Spleen (tissue), 11 donors: Measurements from ENCODE around the gene RAD51B. TPM values are rescaled to one million over a fixed set of nuclear protein-coding genes. Genes with fewer than 3 reads are reported as not detected.

Source experiments
- DNase-seq: peaks from one replicate; pipeline ENCODE4 v3.0.0-alpha.2; 2020
- H3K27ac ChIP-seq, 8 donors: fragments of 200-600 bp; sonication (generic) in 7 of 8; 1 replicate in 4 of 8; 2 replicates in 4 of 8; pipeline versions ENCODE4 v1.5.0 to v1.8.0; 2016 to 2021; ENCODE audit warnings: inconsistent platforms in 4 of 8, mild to moderate bottlenecking in 4 of 8, moderate library complexity in 1 of 8
- H3K27me3 ChIP-seq, 7 donors: fragments of 200-600 bp; sonication (generic) in 6 of 7; replicated peaks in 1 of 7; 1 replicate in 4 of 7; 2 replicates in 3 of 7; pipeline versions ENCODE4 v1.5.0 to v1.8.0; 2016 to 2021; ENCODE audit warnings: inconsistent platforms in 3 of 7, mild to moderate bottlenecking in 1 of 7
- H3K36me3 ChIP-seq, 6 donors: fragments of 200-600 bp; sonication (generic) in 5 of 6; 1 replicate in 4 of 6; 2 replicates in 2 of 6; pipeline versions ENCODE4 v1.5.0 to v1.8.0; 2016 to 2021; ENCODE audit warnings: inconsistent platforms in 2 of 6
- H3K4me1 ChIP-seq, 6 donors: fragments of 200-600 bp; sonication (generic) in 5 of 6; 1 replicate in 3 of 6; 2 replicates in 3 of 6; pipeline versions ENCODE4 v1.5.0 to v1.8.0; 2016 to 2021; ENCODE audit warnings: inconsistent platforms in 3 of 6
- H3K4me3 ChIP-seq, 8 donors: fragments of 200-600 bp; sonication (generic) in 7 of 8; 1 replicate in 4 of 8; 2 replicates in 4 of 8; pipeline versions ENCODE4 v1.5.0 to v1.8.0; 2016 to 2021; ENCODE audit warnings: inconsistent platforms in 4 of 8, mild to moderate bottlenecking in 4 of 8, moderate library complexity in 2 of 8
- H3K9me3 ChIP-seq, 8 donors: fragments of 200-600 bp; sonication (generic) in 7 of 8; 1 replicate in 4 of 8; 2 replicates in 4 of 8; pipeline versions ENCODE4 v1.5.0 to v1.8.0; 2016 to 2021; ENCODE audit warnings: inconsistent platforms in 4 of 8
- CTCF ChIP-seq, 11 experiments: fragments of 200-600 bp in 7 of 11; fragments of 450-650 bp in 4 of 11; sonication (generic) in 4 of 11; IDR thresholded peaks in 8 of 11; conservative IDR thresholded peaks in 3 of 11; 1 replicate in 7 of 11; 2 replicates in 4 of 11; pipeline versions ENCODE4 v1.4.0 to v1.8.0; 2016 to 2021; ENCODE audit warnings: antibody characterized with exemption in 11 of 11, inconsistent platforms in 4 of 11, mild to moderate bottlenecking in 1 of 11
- POLR2A ChIP-seq, 3 donors: fragments of 450-650 bp; IDR thresholded peaks; one replicate each; pipeline ENCODE4 v1.5.1; 2017; ENCODE audit warnings: antibody characterized with exemption in 3 of 3, mild to moderate bottlenecking in 1 of 3
- POLR2AphosphoS5 ChIP-seq, 3 donors: sonication (generic); formaldehyde crosslinking; IDR thresholded peaks; one replicate each; pipeline ENCODE4 v1.5.1; 2017; ENCODE audit warnings: antibody characterized with exemption in 3 of 3
- WGBS, 5 donors: extraction: QIAGEN DNeasy Blood & Tissue Kit in 3 of 5; methylation state at CpG; one replicate each; pipeline versions ENCODE4 v1.1.5 to v1.1.7; 2013 to 2018; 5-methylcytosine and 5-hydroxymethylcytosine counted together
- intact Hi-C: fragments of 100-400 bp; cut with DNase I; formaldehyde crosslinking; loops from one replicate; pipeline ENCODE4 v1.15.0; 2023; ENCODE audit warnings: low total_unique reads
- polyA plus RNA-seq, 3 donors: library from polyadenylated mRNA; stranded (reverse); fragments of 200-250 nt; gene quantifications; one replicate each; pipeline ENCODE4 v1.2.1, GENCODE V29; 2013
- total RNA-seq, 7 donors: library from RNA; depleted of rRNA in 3 of 7; stranded (reverse); fragments of >200 nt in 3 of 7; fragmentation: NEBNext Ultra II Directional in 4 of 7; extraction: Animal tissue kit (Norgen Biotek cat#: 25700) in 4 of 7; gene quantifications; one replicate each; pipeline versions ENCODE4 v1.1.0 to v1.2.1, GENCODE V29; 2016 to 2021
- donor health status: healthy with polysubstance abuse.
- donor health status: DM: no; HTN: no; CAD: no; lungs with moderate emphysema.
- donor health status: DM: no; HTN: no; CAD: no.
- donor health status: Bipolar disorder and iron deficiency.
- donor health status: healthy.
- donor health status: DM: no; HTN: no; CAD: no.
- donor health status: DM: yes; HTN: yes; CAD: no.

RAD51B gene
- total and polyA plus RNA-seq, 10 donors, result 4.2 to 43.7 (median 29.8) TPM

GRCh38 chr14:68188174-68188573 lies 368.6 kb downstream of the RAD51B start:
- intact Hi-C loops, result no loop called here
- H3K9me3 ChIP-seq, result no peaks in the 10 kb centered on the region
- TF ChIP-seq CTCF (IDR thresholded peaks at IDR 0.05 in 8 of 11, conservative IDR thresholded peaks at IDR 0.05 in 3 of 11) (no peak), POLR2AphosphoS5 (IDR thresholded peaks at IDR 0.05) (no peak), POLR2A (IDR thresholded peaks at IDR 0.05) (no peak)

GRCh38 chr14:68190032-68190431 lies 370.5 kb downstream of the RAD51B start:
- WGBS, 5 donors, result 91 to 98% (median 96%) methylated on average over 1 of the region's 1 CpG

More at GRCh38 chr14:68188174-68188573, 368.6 kb downstream of the RAD51B start:
- Histone ChIP-seq H3K27me3 (no peaks in the 10 kb centered on the region), H3K36me3 (no peaks in the 10 kb centered on the region), H3K27ac (no peak overlapping the region), H3K4me1 (no peaks in the 10 kb centered on the region), H3K4me3 (no peak overlapping the region)
- no peak for DNase-seq
- 91 to 100% (median 96%) methylated on average over 1 of the region's 1 CpG for WGBS, 5 donors

GRCh38 chr14:68191567-68192321 lies 372.2 kb downstream of the RAD51B start:
- no peaks in the 10 kb centered on the region for H3K27me3 ChIP-seq
- intact Hi-C loops, result no loop called here
- no peaks in the 10 kb centered on the region for H3K9me3 ChIP-seq
- DNase-seq, result no peak
- H3K36me3 ChIP-seq, result no peaks in the 10 kb centered on the region
- TF ChIP-seq POLR2A (IDR thresholded peaks at IDR 0.05) (no peak), POLR2AphosphoS5 (IDR thresholded peaks at IDR 0.05) (no peak), CTCF (IDR thresholded peaks at IDR 0.05 in 8 of 11, conservative IDR thresholded peaks at IDR 0.05 in 3 of 11) (no peak)
- no peak overlapping the region for H3K27ac ChIP-seq
- H3K4me3 ChIP-seq, result no peak overlapping the region
- H3K4me1 ChIP-seq, result no peaks in the 10 kb centered on the region

More at GRCh38 chr14:68190032-68190431, 370.5 kb downstream of the RAD51B start:
- no peak for TF ChIP-seq CTCF (IDR thresholded peaks at IDR 0.05 in 8 of 11, conservative IDR thresholded peaks at IDR 0.05 in 3 of 11)
- no peak for TF ChIP-seq POLR2A (IDR thresholded peaks at IDR 0.05)
- TF ChIP-seq POLR2AphosphoS5 (IDR thresholded peaks at IDR 0.05), result no peak
- H3K9me3 ChIP-seq, result no peaks in the 10 kb centered on the region
- no peaks in the 10 kb centered on the region for H3K27me3 ChIP-seq
- H3K36me3 ChIP-seq, result no peaks in the 10 kb centered on the region
- intact Hi-C loops, result no loop called here
- H3K27ac ChIP-seq, result no peak overlapping the region
- H3K4me1 ChIP-seq, result no peaks in the 10 kb centered on the region
- H3K4me3 ChIP-seq, result no peak overlapping the region
- DNase-seq, result no peak

GRCh38 chr14:68192935-68193334 lies 373.4 kb downstream of the RAD51B start:
- intact Hi-C loops, result no loop called here
- TF ChIP-seq POLR2AphosphoS5 (IDR thresholded peaks at IDR 0.05) (no peak), CTCF (IDR thresholded peaks at IDR 0.05 in 8 of 11, conservative IDR thresholded peaks at IDR 0.05 in 3 of 11) (no peak), POLR2A (IDR thresholded peaks at IDR 0.05) (no peak)
- WGBS, 5 donors, result 94 to 99% (median 97%) methylated on average over 2 of the region's 2 CpGs
- Histone ChIP-seq H3K9me3 (no peaks in the 10 kb centered on the region), H3K4me1 (no peaks in the 10 kb centered on the region), H3K27ac (no peak overlapping the region), H3K4me3 (no peak overlapping the region), H3K27me3 (no peaks in the 10 kb centered on the region), H3K36me3 (no peaks in the 10 kb centered on the region)
- no peak for DNase-seq
